ENCODE results near the gene IFNAR2. TPM values are rescaled to one million over a fixed set of nuclear protein-coding genes. Genes with fewer than 3 reads are reported as not detected.
"Not testable (repeated sequence)": the region's sequence is repeated elsewhere in the genome, so short reads cannot be mapped to it uniquely, and the experiment has no call there.

Gene IFNAR2
- total and polyA plus RNA-seq, 2 experiments from 2014 or later, result 16.8 to 18.2 TPM

DNA sequence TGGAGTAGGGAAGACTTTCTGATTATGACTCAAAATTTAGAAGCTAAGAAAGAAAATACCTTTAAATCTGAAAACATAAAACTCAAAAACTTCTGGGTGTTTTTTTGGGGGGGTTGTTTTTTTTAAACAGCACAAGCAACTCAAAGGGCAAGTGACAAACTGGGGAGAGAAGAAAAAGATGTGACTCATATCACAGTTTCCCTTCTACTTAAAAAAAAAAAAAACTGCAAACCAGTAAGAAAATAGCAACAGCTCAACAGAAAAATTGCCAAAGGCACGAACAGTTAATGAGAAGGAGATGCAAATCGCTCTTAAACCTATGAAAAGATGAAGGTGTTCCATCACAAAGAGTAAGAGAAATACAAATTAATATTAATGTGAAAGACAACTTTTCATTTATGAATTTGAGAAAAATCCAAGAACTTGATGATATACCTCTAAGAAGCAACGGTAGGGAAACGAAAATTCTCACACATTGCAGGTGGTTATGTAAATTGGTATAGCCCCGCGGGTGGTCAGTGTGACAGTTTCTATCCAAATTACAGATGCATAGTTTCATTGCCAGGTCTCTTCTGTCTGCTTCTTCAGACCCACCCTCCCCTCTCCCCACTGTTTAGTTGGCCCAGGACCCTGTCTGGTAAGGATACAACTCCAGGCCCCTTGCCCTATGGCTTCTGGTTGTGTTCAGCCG is 9.0 kb downstream of the IFNAR2 start:
- H3K36me3 Mint-ChIP-seq (ENCODE audit: low read depth), result peaks cover 69% of the 10 kb centered on the region
- DNase-seq (ENCODE audit: low spot score) (no peak), ATAC-seq (no peak)
- H3K4me3 Mint-ChIP-seq, result no peak overlapping the region
- H3K4me1 Mint-ChIP-seq, result peaks cover 8% of the 10 kb centered on the region
- Histone ChIP-seq H3K79me2 (replicated peaks; ENCODE audit: insufficient read depth) (peaks cover 26% of the 10 kb centered on the region), H3F3A (replicated peaks; ENCODE audit: low read depth) (0 out of 2 replicates have a peak, but pooled peaks cover 3% of the 10 kb centered on the region), H3K9me2 (ENCODE audit: insufficient read depth) (no peaks in the 10 kb centered on the region), H2AFZ (no peak overlapping the region), H4K20me1 (replicated peaks; ENCODE audit: insufficient read depth) (no peaks in the 10 kb centered on the region), H3K4me2 (no peak overlapping the region), H3K27ac (ENCODE audit: low read depth) (no peak overlapping the region), H3K4me3 (no peak overlapping the region), H3K36me3 (ENCODE audit: insufficient read depth) (peaks cover 11% of the 10 kb centered on the region; the same call in 1 of the 2 replicates), H3K4me1 (ENCODE audit: insufficient read depth) (no peaks in the 10 kb centered on the region), H3K27me3 (ENCODE audit: insufficient read depth) (no peaks in the 10 kb centered on the region)
- H3K9me3 Mint-ChIP-seq, result peaks cover 50% of the 10 kb centered on the region
- H3K27ac Mint-ChIP-seq, result no peak overlapping the region
- TF ChIP-seq EZH2 (IDR thresholded peaks at IDR 0.05; ENCODE audit: low read depth, unreplicated experiment) (no peak), POLR2AphosphoS5 (IDR thresholded peaks at IDR 0.05; ENCODE audit: low read depth) (no peak), EZH2phosphoT487 (IDR thresholded peaks at IDR 0.05; ENCODE audit: unreplicated experiment) (no peak), CREB1 (CRISPR knock-in tag; IDR thresholded peaks at IDR 0.05; ENCODE audit: low read depth) (no peak)
- TF ChIP-seq, protein P1, sequence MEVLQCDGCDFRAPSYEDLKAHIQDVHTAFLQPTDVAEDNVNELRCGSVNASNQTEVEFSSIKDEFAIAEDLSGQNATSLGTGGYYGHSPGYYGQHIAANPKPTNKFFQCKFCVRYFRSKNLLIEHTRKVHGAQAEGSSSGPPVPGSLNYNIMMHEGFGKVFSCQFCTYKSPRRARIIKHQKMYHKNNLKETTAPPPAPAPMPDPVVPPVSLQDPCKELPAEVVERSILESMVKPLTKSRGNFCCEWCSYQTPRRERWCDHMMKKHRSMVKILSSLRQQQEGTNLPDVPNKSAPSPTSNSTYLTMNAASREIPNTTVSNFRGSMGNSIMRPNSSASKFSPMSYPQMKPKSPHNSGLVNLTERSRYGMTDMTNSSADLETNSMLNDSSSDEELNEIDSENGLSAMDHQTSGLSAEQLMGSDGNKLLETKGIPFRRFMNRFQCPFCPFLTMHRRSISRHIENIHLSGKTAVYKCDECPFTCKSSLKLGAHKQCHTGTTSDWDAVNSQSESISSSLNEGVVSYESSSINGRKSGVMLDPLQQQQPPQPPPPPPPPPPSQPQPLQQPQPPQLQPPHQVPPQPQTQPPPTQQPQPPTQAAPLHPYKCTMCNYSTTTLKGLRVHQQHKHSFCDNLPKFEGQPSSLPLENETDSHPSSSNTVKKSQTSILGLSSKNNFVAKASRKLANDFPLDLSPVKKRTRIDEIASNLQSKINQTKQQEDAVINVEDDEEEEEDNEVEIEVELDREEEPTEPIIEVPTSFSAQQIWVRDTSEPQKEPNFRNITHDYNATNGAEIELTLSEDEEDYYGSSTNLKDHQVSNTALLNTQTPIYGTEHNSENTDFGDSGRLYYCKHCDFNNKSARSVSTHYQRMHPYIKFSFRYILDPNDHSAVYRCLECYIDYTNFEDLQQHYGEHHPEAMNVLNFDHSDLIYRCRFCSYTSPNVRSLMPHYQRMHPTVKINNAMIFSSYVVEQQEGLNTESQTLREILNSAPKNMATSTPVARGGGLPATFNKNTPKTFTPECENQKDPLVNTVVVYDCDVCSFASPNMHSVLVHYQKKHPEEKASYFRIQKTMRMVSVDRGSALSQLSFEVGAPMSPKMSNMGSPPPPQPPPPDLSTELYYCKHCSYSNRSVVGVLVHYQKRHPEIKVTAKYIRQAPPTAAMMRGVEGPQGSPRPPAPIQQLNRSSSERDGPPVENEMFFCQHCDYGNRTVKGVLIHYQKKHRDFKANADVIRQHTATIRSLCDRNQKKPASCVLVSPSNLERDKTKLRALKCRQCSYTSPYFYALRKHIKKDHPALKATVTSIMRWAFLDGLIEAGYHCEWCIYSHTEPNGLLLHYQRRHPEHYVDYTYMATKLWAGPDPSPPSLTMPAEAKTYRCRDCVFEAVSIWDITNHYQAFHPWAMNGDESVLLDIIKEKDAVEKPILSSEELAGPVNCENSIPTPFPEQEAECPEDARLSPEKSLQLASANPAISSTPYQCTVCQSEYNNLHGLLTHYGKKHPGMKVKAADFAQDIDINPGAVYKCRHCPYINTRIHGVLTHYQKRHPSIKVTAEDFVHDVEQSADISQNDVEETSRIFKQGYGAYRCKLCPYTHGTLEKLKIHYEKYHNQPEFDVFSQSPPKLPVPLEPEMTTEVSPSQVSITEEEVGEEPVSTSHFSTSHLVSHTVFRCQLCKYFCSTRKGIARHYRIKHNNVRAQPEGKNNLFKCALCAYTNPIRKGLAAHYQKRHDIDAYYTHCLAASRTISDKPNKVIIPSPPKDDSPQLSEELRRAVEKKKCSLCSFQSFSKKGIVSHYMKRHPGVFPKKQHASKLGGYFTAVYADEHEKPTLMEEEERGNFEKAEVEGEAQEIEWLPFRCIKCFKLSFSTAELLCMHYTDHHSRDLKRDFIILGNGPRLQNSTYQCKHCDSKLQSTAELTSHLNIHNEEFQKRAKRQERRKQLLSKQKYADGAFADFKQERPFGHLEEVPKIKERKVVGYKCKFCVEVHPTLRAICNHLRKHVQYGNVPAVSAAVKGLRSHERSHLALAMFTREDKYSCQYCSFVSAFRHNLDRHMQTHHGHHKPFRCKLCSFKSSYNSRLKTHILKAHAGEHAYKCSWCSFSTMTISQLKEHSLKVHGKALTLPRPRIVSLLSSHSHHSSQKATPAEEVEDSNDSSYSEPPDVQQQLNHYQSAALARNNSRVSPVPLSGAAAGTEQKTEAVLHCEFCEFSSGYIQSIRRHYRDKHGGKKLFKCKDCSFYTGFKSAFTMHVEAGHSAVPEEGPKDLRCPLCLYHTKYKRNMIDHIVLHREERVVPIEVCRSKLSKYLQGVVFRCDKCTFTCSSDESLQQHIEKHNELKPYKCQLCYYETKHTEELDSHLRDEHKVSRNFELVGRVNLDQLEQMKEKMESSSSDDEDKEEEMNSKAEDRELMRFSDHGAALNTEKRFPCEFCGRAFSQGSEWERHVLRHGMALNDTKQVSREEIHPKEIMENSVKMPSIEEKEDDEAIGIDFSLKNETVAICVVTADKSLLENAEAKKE (CRISPR knock-in tag; IDR thresholded peaks at IDR 0.05), result no peak
- H3K27me3 Mint-ChIP-seq (ENCODE audit: insufficient read depth, low read depth, poor library complexity), result peaks cover 10% of the 10 kb centered on the region

DNA sequence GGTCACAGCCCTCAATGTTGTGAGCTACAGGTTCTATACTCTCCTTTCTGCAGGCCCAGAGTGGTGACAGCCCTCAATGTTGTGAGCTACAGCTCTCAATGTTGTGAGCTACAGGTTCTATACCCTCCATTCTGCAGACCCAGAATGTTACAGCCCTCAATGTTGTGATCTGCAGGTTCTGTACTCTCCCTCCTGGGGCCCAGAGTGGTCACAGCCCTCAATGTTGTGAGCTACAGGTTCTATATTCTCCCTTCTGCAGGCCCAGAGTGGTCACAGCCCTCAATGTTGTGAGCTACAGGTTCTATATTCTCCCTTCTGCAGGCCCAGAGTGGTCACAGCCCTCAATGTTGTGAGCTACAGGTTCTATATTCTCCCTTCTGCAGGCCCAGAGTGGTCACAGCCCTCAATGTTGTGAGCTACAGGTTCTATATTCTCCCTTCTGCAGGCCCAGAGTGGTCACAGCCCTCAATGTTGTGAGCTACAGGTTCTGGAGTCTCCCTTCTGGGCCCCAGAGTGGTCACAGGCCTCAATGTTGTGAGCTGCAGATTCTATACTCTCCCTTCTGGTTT is 9.9 kb downstream of the IFNAR2 start:
- not testable (repeated sequence) for H3K4me2 ChIP-seq; H3K4me1 Mint-ChIP-seq; H3K27me3 ChIP-seq (ENCODE audit: insufficient read depth); H2AFZ ChIP-seq; H4K20me1 ChIP-seq (replicated peaks; ENCODE audit: insufficient read depth); H3K4me3 ChIP-seq; H3K9me2 ChIP-seq (ENCODE audit: insufficient read depth); H3K27ac Mint-ChIP-seq; H3K27ac ChIP-seq (ENCODE audit: low read depth); ATAC-seq; H3K4me1 ChIP-seq (ENCODE audit: insufficient read depth); H3K4me3 Mint-ChIP-seq; H3F3A ChIP-seq (replicated peaks; ENCODE audit: low read depth); H3K27me3 Mint-ChIP-seq (ENCODE audit: insufficient read depth, low read depth, poor library complexity)
- H3K79me2 ChIP-seq (replicated peaks; ENCODE audit: insufficient read depth), result peaks cover 17% of the 10 kb centered on the region
- peak; percentile 15 for DNase-seq (ENCODE audit: low spot score)
- H3K36me3 ChIP-seq (ENCODE audit: insufficient read depth), result peaks cover 11% of the 10 kb centered on the region; the same call in 1 of the 2 replicates
- H3K36me3 Mint-ChIP-seq (ENCODE audit: low read depth), result peaks cover 70% of the 10 kb centered on the region
- peaks cover 50% of the 10 kb centered on the region for H3K9me3 Mint-ChIP-seq
